Stimulated activated CD8-positive, alpha-beta memory T cell treated with anti-CD3 and anti-CD28 coated beads, Interleukin-12 subunit alpha, Interleukin-12 subunit beta, amount 100 ng/mL, for 1 hour (primary cell): ENCODE data around the gene GFOD2.
A peak's percentile ranks its signal among the peaks of the same experiment; 100 is the strongest.
"Not testable (repeated sequence)": the region's sequence is repeated elsewhere in the genome, so short reads cannot be mapped to it uniquely, and the experiment has no call there.

Experiments
- DNase-seq: peaks from one replicate; pipeline ENCODE4 v3.0.0-alpha.2; 2020; ENCODE audit warnings: low read depth

Gene GFOD2, protein sequence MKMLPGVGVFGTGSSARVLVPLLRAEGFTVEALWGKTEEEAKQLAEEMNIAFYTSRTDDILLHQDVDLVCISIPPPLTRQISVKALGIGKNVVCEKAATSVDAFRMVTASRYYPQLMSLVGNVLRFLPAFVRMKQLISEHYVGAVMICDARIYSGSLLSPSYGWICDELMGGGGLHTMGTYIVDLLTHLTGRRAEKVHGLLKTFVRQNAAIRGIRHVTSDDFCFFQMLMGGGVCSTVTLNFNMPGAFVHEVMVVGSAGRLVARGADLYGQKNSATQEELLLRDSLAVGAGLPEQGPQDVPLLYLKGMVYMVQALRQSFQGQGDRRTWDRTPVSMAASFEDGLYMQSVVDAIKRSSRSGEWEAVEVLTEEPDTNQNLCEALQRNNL

DNA sequence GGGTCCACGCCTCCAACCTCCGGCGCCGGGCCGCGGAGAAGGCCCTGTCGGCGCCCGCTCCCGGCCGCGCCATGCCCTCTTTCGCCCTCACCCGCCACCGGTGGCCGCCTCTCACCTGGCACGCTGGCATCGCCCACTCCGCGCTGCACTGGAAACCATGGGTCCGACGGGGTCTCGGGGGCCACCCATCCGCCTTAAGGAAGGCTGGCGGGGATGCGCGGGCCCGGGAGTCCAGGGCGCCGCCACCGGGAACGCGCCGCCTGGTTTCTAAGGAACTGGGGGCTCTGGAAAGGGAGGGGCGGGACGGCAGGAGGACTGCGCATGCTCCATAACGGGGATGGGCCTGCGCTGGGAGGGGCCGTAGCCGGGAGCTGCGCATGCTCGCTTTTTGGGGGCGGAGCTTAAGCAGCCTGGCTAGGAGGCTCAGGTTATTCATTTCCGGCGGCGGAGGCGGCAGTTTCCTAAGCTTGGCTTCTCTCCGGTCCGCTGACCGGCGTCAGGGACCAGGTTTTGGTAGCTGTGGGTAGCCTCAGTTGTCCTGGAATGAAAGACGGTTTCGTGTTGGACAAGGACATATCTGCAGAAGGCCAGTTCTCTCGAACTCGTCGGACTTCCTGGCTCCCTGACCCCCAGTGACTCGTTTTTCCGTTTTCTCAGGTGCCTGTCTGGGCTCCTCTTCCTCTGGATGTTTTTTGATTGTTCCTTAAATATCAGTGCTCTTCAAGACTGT lies at the start of gene GFOD2:
Gene GFOD2 (minus strand): TSS at position 269 of the 730 bp plus-strand sequence. CDS start 33,601 bp downstream, outside the sequence.
- DNase-seq, result peak; percentile 99

DNA sequence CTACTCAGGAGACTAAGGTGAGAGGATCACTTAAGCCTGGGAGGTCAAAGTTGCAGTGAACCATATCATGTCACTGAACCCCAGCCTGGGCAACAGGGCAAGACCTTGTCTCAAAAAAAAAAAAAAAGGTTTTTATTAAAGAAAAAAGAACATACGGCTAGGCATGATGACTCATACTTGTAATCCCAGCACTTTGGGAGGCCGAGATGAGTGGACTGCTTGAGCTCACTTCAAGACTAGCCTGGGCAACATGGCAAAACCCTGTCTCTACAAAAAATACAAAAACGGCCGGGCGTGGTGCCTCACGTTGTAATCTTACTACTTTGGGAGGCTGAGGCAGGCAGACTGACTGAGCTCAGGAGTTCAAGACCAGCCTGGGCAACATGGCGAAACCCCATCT lies 48.8 kb upstream of the GFOD2 start:
- DNase-seq, result no peak

DNA sequence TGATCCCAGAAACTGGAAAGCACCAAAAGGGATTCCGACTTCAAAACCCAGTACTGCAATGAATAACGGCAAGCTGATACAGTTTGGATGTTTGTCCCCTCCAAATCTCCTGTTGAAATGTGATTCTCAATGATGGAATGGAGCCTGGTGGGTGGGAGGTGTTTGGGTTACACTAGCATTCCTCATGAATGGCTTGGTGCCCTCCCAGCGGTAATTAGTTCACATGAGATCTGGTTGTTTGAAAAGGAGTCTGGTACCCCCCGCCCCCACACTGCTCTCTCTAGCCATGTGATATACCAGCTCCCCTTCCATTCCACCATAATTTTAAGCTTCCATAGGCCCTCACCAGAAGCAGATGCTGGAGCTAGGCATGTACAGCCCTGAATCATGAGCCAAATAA lies 47.2 kb upstream of the GFOD2 start:
- DNase-seq, result no peak

DNA sequence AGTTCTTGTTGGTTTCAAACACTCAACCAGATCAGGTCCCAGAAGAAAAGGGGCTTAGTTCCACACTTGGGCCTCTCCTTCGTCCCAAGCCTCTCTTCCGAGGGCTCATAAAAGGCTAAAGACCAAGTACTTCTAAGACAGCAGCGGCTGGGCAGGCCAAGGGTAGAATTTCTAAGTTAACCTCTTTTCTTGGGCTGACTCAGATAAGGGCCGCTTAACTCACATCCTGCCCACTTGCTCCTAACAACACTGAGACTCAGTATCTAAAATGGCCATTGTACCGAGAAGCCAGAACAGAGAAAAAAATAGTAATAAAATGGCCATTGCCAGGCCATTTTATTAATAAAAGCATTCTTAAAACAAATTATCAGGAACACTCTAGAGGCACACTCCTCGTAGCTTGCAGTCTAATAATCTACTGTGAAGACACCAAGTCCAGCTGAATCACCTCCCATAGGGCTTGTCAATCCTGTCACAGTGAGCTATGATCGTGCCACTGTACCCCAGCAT lies 45.1 kb upstream of the GFOD2 start:
- no peak for DNase-seq

DNA sequence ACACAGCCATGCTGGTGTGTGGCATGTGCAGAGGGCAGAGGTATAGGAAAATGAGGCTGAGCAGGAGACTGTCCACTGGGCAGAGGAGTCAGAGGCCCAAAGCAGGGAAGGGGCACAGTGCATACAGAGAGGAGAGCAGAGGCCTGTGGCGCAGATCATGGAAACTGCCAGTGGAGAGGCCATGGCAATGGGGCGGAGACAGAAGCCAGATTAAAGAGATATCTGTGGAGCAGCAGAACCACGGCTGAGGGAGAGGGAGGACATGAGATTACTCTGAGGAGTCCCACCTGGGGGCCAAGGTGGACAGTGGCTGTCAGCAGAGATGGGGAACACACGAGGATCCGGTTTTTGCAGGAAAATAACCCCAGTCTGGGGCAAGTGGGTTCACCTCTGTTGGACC lies 44.0 kb upstream of the GFOD2 start:
- DNase-seq, result no peak

DNA sequence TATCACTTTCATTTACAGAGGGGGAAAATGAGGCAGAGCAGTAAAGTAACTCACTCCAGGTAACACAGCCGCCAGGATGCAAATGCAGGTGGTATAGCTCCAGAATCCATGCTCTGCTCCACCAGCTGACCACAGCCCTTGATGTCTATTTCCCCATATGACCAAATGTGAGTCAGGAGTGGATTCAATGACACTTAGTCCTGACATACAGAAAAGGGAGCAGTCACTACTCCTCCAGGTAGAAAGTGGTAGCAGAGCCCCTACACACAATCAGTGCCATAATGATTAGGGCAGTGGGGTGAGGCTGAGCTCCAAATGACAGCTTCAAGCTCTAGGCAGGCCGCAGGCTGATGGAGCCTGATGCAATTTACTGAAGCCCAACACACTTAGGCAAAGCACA lies 43.3 kb upstream of the GFOD2 start:
- no peak for DNase-seq

DNA sequence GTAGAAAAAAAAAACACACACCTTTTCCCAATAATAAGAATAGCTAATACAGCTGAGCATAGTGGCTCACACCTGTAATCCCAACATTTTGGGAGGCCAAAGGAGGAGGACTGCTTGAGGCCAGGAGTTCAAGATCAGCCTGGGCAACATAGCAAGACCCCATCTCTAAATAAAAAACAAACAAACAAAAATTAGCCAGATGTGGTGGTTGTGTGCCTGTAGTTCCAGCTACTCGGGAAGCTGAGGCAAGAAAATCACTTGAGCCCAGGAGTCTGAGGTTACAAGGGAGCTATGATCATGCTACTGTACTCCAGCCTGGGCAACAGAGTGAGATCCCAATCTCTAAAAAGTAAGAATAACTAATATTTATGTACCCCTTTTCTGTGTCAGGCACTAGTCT lies 42.8 kb upstream of the GFOD2 start:
- DNase-seq, result no peak

DNA sequence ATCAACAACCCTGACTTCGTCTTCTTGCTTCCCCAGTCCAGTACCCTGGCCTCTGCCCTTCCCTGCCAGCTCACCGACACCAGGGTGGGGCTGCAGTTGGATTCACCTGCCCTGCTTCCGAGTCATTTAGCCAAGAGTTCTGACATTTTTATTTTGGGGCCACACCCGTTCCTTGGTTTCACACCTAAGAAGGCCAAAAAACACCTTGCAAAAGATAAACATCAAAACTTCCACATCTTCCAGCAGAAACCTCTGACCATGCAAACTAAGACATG lies 41.8 kb upstream of the GFOD2 start:
- DNase-seq, result no peak

DNA sequence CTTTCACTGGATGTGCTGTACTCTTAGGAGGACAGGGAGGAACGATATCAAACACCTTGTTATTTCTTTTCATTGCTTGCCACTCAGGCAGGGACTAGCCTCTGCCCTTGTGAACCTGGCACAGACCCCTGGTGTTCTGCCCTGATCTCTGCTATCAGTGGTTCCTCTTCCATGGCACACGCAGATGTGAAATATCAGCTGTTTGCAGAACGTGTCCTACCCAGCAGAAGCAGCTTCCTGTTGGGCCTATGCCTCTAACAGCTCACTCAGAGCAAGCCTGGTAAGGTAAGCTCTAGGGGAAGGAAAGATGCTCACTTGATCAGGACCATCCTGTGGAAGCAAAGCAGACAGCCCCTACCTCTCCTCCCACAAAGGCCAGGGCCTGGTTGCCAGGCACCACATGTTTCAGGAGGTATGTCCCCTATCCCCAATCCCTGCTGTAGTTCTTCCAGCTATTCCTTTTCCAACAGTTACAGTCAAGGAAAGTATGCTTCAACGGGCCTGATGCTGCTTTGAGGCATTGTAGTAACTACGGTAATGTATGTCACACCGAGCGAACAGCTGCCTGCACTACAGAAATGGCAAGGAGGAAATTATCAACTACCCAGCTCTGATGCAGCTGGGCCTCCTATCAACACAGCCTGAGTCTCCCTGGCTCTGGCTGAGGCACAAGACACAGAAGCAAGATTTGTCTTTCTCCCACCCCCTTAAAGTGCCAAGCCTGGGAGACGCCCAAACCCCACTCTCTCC lies 41.3 kb upstream of the GFOD2 start:
- DNase-seq, result no peak

DNA sequence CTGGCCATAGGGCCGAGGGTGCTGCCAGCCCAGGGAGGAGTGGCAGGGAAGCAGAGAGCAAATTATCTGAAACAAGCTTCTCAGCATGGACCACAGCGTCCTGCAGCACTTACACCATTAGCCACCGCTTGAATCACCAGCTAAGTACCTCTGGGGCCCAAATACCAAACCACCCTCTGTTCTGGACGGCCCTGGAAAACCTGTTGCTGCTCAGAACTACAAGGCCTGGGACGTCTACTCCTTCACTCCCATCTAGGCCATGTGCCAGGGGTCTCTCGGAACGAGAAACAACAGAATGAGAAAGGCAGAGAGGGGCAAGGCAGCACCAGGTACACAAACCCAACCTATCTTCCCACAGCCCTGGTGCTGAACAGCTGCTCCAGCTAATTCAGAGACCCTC lies 39.9 kb upstream of the GFOD2 start:
- no peak for DNase-seq

DNA sequence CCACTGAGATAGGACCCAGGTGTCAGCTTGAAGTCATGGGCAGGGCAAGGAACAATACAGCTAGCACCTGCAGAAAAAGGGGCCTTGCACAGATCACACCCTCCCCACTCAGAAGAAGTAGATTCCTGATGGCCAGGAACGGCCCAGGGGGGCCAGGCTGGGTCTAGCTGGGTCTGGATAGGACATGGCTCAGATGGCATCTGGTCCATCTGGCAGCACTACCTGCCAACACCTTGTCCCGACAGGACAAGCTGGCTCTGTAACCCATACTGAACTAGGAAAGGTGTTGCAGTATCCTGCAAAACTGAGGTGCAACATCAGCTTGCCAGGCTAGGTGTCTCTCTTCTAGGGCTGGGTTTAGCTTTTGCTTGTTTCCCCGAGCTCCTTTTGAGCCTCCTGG lies 38.9 kb upstream of the GFOD2 start:
- no peak for DNase-seq

DNA sequence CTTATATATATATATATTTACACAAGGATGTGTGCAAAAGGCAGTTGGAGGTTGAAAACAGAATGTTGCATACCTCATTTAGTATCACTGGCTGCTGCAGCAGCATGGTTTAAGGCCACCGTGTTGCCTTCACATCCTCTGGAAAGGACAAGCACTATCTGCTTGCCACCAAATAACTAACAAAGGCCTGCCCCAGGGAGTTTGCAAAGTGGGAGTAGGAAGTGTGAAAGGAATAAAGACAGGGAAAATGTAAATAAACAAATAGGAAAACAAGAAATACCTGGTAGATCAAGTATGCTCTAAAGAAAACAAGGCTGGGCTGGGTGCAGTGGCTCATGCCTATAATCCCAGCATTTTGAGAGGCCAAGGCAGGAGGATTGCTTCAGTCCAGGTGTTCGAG lies 33.5 kb upstream of the GFOD2 start:
- DNase-seq, result no peak

DNA sequence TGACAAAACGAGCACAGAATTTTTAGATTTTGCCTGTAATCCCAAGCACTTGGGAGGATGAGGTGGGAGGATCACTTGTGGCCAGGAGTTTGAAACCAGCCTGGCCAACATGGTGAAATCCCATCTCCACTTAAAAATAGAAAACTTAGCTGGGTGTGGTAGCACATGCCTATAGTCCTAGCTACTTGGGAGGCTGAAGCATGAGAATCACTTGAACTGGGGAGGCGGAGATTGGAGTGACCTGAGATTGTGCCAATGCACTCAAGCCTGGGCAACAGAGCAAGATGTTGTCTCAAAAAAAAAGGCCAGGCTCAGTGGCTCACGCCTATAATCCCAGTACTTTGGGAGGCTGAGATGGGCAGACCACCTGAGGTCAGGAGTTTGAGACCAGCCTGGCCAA lies 32.2 kb upstream of the GFOD2 start:
- not testable (repeated sequence) for DNase-seq

DNA sequence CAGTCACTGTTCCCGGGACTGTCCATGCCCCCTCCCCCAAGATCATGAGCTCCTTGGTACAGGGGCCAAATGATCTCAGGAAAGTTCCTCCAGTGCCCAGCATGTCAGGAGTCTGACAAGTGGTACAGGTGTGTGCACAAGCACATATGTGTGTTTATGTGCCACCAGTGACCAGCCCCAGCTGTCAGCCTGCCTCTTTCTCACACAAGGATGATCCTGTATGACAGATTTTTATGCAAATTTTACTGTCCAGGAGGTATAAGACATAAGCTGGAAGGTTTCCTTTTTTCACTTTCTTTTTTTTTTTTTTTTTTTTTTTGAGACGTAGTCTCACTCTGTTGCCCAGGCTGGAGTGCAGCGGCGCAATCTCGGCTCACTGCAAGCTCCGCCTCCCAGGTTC lies 31.4 kb upstream of the GFOD2 start:
- no peak for DNase-seq

DNA sequence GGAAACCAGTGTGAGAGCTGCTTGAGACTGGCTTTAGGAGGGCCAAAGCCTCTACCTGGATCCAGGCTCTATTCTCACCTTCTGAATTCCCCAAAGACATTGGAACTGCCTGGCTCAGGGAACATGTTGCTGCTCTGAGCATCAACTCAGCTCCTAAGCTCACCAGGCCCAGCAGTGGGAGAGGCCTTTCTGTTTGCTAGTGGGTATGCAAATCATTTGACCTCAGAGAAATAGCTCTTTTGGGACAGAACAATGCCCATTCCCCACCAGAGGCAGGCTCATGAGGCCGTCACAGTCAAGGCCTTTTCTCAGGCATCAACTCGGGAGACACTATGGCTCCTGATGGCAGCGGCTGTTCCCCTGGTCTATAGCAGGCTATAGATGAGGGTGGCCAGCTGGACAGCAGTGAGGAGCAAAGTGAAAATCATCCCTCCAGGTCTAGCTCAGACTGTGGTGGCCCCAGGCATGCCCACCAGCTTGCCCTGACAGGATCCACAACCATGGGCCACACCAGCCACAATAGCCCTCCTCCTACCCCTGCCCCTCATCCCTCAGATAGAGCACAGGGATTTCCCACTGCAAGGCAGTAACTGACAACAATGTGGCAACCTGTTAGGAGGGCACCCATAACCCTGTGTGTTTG lies 30.4 kb upstream of the GFOD2 start:
- no peak for DNase-seq

DNA sequence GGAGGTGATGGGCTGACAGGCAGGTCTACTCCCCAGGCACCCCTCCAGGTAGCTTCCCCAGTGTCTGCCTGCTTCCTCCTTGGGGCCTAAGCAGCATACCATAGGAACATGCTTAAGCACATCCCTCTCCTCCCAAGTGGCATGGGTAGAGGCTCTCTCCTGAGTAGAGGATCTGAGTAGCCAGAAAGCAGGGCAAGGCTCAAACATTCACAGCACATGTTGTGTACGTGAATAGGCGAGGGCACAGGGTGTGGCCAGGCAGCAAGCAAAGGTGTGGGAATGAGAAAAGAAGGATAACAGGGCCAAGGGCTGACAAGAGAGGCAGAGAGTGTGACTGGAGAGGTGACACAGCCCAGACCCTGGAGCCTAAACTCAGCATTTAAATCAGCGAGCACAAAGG lies 29.7 kb upstream of the GFOD2 start:
- DNase-seq, result no peak

DNA sequence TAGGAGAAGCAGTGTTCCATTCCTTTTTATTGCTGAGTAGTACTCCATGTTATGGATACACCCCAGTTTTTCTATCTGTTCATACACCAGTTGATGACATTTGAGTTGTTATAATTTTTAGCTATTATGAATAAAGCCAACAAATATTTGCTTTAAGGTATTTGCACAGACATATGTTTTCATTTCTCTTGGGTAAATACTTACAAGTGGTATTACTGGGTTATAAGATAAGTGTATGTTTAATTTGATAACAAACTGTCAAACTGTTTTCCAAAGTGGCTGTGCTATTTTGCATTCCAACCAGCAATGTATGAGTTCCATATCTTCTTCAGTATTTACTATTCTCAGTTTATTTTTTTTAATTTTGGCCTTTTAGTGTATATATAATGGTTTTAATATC lies 27.7 kb upstream of the GFOD2 start:
- no peak for DNase-seq

DNA sequence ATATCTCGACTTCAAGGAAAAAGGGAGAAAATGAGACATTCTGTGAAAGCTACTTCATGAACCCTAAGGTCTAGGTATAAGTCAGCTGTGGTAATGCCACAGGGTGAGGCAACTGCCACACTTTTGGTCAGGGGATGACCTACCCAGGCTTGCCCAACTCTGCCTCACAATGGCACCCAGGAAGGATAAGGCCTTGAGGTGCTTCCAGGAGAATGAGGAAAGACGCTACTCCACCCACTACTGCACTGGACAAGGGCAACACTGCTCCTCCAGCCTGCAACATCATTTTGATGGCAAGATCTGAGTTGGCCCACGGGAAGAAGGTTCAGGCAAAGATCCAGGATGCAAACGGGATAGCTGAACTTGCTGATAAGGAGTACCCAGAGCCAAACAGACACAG lies 22.0 kb upstream of the GFOD2 start:
- no peak for DNase-seq

DNA sequence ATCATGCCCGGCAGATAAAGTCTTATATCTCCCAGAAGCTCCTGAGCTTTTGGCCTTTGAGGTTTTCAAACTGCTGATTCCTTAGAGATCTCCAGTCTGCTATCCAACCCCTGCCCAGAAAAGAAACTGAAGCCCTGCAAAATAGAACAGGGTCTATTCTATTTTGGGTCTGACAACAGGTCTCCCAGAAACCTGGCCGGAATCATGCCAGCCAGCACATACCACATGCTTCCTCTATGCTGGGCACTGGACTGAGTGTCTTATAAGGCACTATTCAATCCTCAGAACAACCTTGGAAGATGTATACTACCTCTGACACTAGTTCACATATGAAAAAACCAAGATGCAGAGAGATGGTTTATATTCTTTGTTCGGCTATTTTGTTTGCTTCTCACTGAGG lies 21.3 kb upstream of the GFOD2 start:
- no peak for DNase-seq

DNA sequence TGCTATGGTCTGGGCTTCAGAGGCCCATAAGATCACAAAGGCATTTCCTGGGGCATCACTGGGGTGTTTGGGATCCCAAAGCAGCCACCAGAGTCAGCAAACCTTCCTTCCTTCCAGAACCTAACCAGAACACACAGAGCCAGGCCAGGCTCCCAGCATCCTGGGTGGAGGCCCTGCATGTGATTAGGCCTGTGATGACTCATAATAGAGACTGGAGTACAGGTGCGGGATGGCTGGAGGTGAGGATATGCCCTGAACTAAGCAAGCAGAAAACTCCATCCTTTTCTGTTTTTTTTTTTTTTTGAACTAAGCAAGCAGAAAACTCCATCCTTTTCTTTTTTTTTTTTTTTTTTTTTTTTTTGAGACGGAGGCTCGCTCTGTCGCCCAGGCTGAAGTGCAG lies 17.7 kb upstream of the GFOD2 start:
- no peak for DNase-seq

DNA sequence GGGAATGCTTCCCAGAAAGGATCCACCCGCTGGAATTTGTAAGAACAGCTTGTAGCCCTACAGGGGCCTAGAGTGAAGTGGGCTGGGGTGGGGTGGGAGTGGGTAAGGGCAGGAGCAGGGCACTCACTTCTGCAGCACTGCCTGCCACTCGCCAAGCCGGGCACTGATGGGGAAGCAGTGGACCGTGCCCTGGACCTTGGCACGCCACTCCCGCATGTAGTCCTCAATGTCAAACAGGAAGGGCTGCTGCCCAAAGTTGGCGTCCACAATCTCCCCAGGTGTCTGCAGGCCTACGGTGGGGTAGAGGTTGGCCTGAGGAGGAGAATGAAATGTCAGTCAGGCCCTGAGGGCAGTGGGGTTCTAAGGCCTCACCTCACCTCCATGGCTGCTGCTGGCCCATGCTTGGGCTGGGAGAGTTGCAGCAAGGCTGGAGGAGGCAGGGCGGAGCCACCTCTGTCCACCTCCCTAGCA lies 15.7 kb upstream of the GFOD2 start:
- no peak for DNase-seq

DNA sequence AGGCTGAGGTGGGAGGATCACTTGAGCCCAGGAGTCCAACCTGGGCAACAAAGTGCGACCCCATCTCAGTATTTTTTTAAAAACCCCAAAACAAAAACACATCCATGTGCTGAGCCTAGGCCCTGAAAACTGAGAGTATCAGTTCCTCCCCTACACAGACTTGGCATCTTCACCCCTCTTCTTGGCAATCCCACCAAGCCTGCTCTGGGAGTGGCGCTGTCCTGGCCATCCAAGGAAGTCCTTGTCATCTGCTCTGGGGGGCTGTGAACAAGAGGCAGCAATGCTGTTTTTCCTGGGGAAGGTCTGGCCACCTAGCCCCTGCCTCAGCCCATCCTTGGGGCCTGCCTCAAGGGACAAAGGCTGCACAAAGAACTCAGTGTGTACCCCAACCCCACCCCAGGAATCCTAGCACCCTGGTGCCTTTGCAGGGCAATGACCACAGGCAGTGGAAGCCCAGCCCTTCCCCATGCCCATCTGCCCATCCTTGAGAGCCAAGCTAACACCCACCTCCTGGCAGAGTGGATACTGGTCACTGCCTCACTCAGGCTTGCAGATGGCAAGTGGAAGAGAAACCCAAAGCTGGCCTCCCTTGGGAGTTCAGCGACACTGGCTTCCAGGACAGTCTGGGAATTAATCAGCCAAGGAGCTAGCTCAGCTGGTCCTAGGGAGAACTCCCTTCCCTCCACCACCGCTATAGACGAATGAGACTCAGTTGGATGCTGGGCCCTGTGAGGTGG lies 14.8 kb upstream of the GFOD2 start:
- no peak for DNase-seq
